GM21423 (cell line): ENCODE results near the gene CLEC16A.
"Not testable (repeated sequence)": the region's sequence is repeated elsewhere in the genome, so short reads cannot be mapped to it uniquely, and the experiment has no call there.

ENCODE experiments used
- ATAC-seq: cut with Tn5 transposase; IDR thresholded peaks from one replicate; pipeline ENCODE4 v1.9.1; 2021; ENCODE audit warnings: mild to moderate bottlenecking, moderate library complexity; ENCODE audit not compliant: unreplicated experiment

Gene CLEC16A

DNA sequence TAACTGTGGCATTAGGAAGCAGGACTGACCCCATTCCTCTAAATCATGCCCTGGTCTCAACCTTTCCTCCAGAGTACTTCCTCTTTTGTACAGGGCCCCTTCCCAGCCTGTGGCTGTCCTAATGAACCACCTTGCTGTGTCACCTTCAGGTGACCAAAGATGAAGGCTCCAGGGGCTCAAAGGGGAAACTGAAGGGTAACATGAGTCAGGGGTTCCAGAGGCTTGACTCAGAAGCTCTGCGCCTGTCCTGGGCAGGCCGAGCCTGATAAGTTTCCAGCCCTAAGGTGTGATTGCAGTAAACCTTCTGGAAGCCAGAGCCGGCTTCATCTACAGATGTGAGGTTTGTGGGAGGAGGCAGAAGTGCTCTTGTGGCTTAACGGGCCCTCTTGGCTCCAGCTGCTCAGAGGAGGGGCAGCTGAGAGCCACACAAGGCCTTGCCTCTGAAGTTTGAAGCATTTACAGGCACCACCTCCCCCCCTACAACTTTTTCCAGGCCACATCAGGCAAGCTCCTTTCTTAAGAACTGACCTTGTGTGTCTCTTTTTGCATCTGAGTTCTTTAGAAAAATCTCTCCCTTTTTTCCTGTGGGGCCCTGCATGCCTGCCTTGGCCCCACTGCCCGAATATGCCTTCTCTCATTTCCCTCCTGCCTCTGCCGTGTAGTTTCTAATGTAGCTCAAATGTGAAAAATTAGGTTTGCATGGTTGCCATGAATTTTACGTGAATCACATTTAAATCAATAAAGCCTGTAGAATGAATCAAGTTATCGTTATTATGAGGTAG is 149.9 kb downstream of the CLEC16A start:
- ATAC-seq, result peak; percentile 55

DNA sequence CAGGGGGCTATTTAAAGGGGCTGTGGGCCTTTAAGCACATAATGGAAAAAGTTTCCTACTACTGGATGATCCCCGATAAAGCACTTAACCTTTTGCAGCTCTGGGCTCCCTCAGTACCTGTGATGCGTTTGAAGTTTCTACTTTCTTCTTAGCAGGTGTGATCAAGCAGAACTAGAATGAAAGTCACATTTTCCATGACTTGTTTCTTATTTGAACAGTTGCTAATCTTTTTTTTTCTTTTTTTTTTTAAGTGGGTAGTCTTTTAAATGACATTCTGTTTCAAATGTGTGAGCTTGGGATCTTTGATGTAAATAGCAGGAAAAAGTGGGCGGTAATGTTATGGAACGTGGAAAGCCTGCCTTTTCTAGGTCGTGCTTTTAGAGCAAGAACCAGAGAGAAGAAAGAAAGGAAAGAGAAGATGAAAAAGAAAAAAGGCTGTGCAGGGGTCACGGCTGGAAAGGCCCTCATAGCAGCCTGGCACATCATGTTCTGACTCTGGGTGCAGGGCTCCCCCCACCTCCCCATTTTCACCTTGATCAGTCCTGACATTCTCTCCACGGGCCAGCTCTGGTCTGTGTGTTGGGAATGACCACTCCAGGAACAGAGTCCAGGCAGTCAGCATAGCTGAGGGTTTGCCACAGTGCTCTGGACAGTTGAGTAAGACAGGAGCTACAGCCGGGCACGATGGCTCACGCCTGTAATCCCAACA is 150.6 kb downstream of the CLEC16A start:
- ATAC-seq, result no peak

DNA sequence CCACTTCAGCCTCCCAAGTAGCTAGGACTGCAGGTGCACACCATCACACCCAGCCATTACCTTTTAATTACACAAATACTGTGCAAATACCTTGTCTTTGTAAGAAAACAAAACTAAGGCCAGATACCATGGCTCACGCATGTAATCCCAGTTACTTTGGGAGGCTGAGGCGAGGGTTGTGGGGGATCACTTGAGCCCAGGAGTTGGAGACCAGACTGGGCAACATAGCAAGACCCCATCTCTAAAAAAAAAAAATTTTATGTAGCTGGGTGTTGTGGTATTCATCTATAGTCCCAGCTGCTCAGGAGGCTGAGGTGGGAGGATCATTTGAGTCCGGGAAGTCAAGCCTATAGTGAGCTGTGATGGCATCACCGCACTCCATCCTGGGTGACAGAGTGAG is 151.6 kb downstream of the CLEC16A start:
- no peak for ATAC-seq

DNA sequence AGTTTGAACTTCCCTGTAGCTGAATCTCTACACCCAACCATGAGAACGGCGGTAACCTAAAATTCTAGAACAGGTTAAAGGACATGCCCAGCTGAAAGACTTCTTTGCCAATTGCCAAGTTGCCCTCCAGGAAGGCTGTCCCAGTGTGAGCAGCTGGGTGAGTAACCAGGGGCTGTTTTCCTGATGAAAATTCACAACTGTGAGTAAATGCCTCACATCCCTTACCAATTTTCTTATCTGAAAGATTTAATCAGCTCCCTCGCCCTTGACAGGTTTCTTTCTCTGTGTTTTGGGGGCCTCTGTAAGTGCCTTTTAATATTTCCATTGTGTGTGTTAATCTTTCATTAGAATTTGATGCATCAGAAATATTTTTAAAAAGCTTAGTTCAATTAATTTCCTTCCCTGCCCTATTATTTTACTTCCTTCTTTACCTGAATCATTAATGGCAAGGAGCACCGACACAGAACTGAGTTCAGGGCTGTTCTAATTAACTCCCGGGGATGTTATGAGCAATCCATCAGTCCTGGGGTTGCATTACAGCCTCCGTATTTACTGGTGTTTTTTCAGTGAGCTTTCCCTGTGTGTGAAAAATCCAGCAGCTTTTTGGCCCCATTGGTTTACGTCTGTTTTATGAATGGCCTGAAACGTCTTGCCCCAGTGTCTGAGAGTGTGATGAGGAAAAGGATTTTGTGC is 152.9 kb downstream of the CLEC16A start:
- ATAC-seq, result no peak

DNA sequence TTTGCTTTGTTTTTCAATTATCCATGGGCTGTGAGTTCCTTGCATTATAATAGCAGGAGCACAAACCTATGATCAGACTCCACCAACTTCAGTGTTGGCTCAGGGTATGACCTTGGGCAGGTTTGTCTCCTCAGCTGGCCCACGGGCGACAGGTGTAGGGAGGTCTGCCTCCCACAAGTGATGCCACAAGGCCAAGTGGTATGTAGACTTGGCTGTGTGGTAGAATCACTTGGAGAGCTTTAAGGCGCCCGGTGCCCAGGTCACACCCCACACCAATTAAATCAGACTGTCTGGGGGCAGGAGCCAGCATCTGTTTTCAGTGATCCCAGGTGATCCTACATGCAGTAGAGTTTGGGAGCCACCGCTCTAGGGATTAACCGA is 153.4 kb downstream of the CLEC16A start:
- ATAC-seq, result no peak

DNA sequence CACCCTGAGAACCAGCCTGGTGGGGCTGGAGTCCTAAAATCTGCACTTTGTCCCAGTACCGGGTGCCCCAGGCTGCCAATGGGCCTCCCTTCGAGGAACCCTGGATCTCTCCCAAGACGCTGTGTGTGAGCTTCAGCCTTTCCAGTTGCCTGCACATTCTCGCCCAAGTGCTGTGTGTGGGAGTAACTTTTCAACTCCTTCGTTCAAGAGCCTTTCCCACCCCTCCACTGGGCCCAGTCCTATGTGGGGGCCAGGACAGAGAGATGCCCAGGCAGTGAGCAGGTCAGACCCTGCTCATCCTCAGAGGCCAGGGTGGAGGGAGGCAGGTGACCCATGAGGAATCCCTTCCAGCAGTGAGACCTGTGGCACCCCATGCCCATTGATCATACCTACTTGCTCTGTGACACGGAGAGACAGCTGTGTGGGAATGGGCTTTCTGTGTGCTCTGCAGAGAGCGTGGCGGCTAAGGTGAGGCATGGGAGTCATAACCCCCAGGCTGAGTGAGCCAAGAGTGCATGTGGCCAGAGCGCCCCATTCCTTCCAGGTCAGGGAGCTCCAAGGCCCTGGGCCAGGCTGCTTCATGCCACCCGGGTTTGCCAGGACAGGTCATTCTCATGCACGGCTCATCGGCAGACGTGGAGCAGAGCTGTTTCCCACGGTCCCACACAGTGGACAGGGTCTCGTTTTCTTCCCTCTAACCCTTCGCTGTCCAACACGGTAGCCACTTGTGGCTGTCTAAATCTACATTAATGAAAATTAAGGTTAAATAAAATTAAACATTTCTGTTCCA is 154.4 kb downstream of the CLEC16A start:
- ATAC-seq, result no peak

DNA sequence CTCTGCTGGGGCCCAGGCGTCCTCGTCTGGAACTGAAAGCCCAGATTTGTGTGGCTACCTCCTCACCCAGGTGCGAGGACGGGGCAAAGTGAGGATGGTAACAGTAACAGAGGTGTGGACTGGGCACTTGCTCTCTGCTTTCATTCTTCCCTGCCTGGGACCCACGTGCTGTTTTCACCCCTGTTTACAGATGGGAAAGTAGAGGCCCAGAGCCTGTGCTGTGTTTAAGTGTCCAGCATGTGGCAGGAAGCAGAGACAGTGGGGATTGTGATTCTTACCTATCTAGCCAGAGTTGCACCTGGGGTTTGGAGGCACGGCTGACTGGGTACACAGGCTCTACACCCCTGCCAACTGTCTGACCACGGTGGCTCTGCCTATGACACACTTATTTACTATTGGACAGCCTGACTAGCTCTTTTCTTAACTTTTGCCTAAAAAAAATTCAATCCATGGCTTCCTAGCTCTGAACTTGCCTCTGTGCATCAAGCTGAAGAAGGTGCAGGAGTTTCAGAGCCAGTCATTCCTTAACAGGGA is 155.4 kb downstream of the CLEC16A start:
- peak; percentile 35 for ATAC-seq

DNA sequence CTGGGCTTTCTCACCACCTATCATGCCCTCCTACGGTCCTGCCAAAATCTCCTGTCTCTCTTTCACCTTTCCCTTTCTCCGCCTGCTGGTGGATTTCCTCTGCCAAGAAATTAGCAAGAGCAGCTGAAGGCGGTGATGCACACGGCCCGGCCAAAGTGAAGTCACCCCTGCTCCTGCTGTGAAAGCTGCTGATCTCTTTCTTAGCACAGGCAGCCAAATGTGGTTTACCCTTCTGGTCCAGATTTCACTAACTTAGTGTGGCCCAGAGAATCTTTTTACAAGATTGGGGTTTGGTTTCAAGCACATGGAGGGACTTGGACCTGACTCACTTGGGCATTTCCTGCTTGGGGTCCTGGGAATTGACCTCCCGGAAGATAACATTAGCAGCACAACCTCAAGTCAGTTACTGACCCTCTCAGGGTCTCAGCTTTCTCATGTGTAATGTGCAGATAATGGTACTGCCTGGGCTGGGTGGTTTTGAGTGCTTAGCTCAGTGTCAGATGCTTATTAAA is 155.9 kb downstream of the CLEC16A start:
- ATAC-seq, result peak; percentile 53

DNA sequence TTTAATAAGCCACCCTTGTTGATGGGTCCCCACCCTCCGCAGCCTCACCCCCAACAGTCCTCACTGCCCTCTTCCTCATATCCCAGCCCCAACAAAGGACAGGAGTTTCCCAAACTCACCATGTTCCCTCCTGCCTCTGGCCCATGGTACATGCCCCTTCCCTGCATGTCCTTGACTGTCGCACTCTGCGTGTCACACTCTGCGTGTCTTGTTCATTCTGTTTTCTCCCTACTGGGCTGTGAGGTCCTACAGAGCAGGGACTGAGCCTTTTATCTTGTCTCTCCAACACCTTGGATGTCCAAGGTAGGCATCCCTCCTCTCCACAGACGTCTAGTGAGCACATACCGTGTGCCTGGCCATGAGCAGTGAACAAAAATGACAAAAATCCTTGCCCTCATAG is 156.9 kb downstream of the CLEC16A start:
- no peak for ATAC-seq

DNA sequence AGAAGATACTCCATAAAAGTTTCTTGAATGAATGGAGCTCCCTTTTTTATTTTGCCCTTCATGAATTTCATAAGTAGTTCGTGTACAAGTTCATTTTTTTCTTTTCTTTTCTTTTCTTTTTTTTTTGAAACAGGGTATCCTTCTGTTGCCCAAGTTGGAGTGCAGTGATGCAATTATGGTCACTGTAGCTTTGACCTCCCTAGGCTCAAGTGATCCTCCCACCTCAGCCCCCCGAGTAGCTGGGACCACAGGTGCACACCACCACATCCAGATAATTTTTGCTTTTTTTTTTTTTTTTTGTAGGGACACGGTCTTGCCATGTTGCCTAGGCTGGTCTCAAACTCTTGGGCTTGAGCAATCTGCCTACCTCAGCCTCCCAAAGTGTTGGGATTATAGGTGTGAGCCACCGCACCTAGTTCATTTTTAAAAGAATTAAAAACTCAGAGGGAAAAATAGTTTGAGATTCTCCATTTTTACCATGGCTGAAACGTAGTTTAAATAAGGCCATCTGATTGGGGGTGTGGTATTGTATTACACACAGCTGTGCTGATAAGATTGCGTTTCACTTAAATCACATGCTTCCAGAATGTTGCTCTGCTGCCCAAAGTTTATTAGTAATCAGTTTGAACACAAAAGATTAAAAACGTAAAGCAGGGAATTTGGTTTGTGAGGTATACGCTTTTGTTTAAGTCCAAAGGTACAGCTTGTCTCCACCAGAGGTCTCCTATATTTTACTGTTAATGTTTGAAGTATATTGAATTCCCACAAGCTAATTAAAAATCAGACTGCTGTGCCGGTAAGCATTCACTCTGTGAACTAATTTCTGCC is 157.5 kb downstream of the CLEC16A start:
- ATAC-seq, result no peak

DNA sequence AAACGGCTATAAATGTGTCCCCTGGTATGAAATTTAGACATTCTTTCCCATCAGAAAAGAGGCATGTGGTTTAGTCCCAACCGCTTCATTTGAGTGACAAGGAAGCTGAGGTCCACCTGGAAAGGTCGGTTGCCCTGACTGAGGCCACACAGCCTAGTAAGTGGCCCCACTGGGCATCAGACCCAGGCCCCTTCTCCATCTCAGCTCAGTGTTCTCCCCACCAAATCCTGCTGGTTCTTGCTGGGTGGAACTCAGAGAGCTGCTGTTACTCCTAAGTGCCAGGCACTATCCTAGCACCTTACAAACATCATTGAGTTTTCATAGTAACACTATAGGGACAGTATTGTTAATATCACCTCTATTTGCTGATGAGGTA is 158.1 kb downstream of the CLEC16A start:
- ATAC-seq, result no peak

DNA sequence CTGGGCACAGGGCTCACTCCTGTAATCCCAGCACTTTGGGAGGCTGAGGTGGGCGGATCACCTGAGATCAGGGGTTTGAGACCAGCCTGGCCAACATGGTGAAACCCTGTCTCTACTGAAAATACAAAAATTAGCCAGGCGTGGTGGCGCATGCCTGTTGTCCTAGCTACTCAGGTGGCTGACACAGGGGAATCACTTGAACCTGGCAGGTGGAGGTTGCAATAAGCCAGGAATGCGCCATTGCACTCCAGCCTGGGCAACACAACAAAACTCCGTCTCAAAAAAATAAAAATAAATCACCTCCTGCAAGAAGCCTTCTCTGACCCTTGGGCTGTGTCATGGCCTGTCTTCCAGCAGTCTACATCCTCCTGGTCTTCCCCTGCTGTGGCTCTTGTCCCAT is 158.9 kb downstream of the CLEC16A start:
- not testable (repeated sequence) for ATAC-seq

DNA sequence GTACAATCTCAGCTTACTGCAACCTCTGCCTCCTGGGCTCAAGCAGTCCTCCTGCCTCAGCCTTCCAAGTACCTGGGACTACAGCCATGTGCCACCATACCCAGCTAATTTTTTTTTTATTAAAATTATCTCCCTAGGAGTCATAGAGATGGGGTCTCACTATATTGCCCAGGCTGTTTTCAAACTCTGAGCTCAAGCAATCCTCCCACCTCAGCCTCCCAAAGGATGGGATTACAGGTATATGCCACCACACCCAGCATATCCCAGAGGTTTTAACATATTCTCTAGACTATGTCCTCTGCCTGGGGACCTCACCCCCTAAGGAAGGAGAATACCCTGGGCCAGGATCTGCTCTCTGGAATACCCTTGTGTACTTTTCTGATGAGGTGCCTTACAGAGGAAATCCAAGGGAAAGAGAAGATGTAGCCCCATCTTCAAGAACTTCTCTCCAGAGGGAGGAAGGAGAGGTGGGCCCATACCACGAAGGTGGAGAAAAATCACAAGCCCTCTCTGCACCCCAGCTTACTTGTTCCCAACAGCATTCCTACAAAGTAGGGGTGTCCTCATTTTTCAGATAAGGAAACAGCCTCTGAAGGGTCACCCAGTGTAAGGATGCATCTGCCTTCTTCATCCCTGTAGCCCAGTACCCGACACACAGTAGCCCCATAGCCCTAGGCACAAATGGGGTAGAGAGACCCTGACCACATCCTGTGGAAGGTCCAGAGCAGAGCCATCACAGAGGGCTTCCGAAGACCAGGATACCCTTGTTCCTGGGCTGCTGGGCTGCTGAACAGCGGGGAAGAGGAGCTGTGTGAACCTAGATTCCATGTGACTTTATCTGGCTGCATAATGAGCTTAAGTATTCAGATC is 160.0 kb downstream of the CLEC16A start:
- no peak for ATAC-seq

DNA sequence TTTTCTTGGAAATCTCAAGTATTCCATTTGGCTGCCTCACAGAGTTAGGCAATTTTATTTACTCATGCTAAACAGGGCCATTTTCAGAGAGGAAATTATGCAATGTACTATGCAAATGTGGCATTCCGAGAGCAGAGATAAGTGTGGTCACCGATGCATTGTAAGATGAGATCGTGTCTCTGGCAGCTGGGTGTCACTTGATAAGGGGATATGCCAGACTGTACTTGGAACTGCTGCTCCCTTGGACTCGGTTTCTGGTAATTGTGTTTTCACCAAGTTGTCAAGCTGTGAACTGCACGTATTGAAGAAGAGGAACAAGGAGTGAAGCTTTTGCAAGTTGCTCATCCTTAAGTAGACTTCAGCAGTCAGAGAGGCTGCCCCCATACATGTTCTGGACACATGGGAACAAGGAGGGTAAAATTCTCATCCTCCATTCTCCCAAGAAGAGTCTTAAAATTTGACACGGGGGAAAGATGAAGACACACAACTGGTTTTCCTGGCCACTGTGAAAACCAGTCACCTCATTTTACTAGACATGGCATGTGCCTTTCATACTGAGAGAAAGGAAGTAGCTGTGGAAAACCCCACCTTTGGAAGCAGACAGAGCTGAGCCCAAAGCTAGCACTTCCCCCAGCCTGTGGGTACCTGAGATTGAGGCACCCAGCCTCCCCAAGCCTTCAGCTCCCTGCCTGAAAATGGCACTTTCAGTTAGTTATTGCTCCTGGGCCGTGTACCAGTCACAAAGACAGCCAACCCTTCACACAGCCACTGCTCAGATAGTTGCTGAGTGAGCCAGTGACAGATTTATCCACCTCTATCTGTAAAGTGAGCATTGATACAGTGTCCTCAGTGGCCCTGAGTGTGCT is 160.9 kb downstream of the CLEC16A start:
- peak; percentile 50 for ATAC-seq

DNA sequence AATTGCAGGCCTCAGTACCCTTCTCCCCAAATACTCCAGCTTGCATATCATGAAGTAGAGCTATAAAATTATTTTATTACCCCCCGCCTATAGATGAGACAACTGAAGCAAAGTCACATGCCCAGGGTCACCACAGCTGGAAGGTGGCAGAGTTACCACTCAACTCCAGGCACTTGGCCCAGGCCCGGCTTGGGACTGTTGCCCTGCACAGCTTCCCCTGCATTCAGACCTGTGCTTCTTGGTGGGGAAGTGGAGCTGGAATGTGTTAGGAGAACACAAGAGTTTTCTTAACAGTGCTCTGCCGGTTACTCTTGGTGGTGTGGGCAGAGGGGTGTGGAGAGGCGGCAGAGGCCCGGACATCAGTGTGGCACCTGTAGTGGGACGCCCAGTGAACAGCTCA is 162.4 kb downstream of the CLEC16A start:
- no peak for ATAC-seq

DNA sequence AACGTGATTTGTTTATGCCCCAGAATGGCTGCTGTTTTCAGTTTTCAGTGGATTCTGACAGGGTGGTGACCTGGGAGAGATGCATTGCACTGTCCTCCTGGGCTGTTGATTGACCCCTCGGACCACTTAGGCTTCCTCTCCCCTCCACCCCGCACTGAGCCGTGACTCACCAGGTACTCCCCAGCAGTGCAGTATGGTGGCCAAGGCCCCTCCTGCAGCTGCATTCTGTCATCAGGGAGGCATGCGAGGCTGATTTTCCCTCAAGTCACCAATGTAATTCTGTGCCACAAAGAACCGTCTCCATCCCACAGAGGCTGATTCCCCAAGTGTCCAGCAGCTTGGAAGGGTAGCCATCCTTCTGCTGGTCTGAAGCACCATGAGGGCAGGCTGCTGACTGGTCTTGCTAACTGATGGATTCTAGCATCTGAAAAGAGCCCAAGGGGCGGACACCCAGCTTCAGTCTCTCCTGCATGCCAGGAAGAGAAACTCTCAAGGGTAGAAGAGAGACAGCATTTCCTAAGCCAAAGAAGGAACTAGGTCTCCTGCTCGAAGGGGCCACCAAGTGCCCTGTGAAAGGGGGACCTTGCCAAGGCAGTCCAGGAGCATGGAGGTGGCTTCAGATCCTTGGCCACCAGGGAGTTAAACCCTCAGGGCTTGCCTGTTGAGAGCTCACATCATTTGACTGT is 163.6 kb downstream of the CLEC16A start:
- no peak for ATAC-seq

DNA sequence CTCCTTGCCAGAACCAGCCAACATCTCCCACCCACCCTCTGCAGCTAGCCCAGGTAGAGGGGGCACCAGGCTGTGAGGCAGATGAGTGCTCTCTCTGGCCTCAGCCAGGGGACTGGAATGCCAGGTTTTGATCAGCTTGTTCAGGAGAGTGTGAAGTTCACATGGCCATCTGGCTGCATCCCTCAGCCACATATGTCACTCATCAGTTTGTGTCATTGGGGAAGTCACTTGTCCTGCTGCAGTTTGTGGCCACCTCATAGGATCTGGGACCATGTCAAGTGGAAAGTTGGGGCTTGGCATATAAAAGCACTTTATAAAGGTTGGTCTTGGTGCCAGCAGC is 164.1 kb downstream of the CLEC16A start:
- ATAC-seq, result no peak
